Hepatocyte (in vitro differentiated cells): ENCODE measurements around the gene N4BP2L2.

Source experiments
- CTCF ChIP-seq: fragments of 200-600 bp; sonication (generic); IDR thresholded peaks from 2 replicates; pipeline ENCODE4 v1.5.1; 2016; ENCODE audit warnings: antibody characterized with exemption, mild to moderate bottlenecking; ENCODE audit not compliant: poor library complexity
- EZH2 ChIP-seq: fragments of 200-600 bp; sonication (generic); IDR thresholded peaks from 2 replicates; pipeline ENCODE4 v1.6.1; 2016; ENCODE audit warnings: antibody characterized with exemption, mild to moderate bottlenecking, borderline replicate concordance
- EZH2phosphoT487 ChIP-seq: fragments of 200-600 bp; sonication (generic); IDR thresholded peaks from one replicate; pipeline ENCODE4 v1.6.1; 2018; ENCODE audit warnings: antibody characterized with exemption, mild to moderate bottlenecking, low read depth, moderate library complexity; ENCODE audit not compliant: unreplicated experiment, severe bottlenecking

GRCh38 chr13:32453981-32454380 lies 84.6 kb downstream of the N4BP2L2 start:
- no peak for TF ChIP-seq EZH2
- TF ChIP-seq CTCF = no peak
- no peak for TF ChIP-seq EZH2phosphoT487
